ENCODE data around the gene PSMB9.
A peak's percentile ranks its signal among the peaks of the same experiment; 100 is the strongest.
"Not testable (repeated sequence)": the region's sequence is repeated elsewhere in the genome, so short reads cannot be mapped to it uniquely, and the experiment has no call there.

Gene PSMB9

GRCh38 chr6:32867554-32868256, 13.7 kb downstream of the PSMB9 start:
- H3K4me3 ChIP-seq (ENCODE audit: low read depth, low read length), result no peak overlapping the region
- in situ Hi-C loops (cut with HindIII; ENCODE audit: low sequenced_read_pairs), result no loop called here
- no peak for TF ChIP-seq CTCF (IDR thresholded peaks at IDR 0.05; ENCODE audit: low read depth, low read length)
- no peak for DNase-seq (ENCODE audit: low read depth, low spot score)

GRCh38 chr6:32868257-32868788, 14.3 kb downstream of the PSMB9 start:
- peak; percentile 74 for DNase-seq (ENCODE audit: low read depth, low spot score)
- in situ Hi-C loops (cut with HindIII; ENCODE audit: low sequenced_read_pairs), result no loop called here
- TF ChIP-seq CTCF (IDR thresholded peaks at IDR 0.05; ENCODE audit: low read depth, low read length), result peak; percentile 80
- no peak overlapping the region for H3K4me3 ChIP-seq (ENCODE audit: low read depth, low read length)

GRCh38 chr6:32873947-32874346, 20.0 kb downstream of the PSMB9 start:
- DNase-seq (ENCODE audit: low read depth, low spot score); H3K4me3 ChIP-seq (ENCODE audit: low read depth, low read length); in situ Hi-C loops (cut with HindIII; ENCODE audit: low sequenced_read_pairs): not testable (repeated sequence)

- H3K4me3 ChIP-seq (ENCODE audit: low read depth, low read length), result no peak overlapping the region
- in situ Hi-C loops (cut with HindIII; ENCODE audit: low sequenced_read_pairs), result no loop called here
- no peak for TF ChIP-seq CTCF (IDR thresholded peaks at IDR 0.05; ENCODE audit: low read depth, low read length)
- DNase-seq (ENCODE audit: low read depth, low spot score), result no peak
These were observed 22.6 kb downstream of the PSMB9 start for GRCh38 chr6:32876603-32877002.

- DNase-seq (ENCODE audit: low read depth, low spot score), result no peak
- no peak overlapping the region for H3K4me3 ChIP-seq (ENCODE audit: low read depth, low read length)
- TF ChIP-seq CTCF (IDR thresholded peaks at IDR 0.05; ENCODE audit: low read depth, low read length), result no peak
- in situ Hi-C loops (cut with HindIII; ENCODE audit: low sequenced_read_pairs), result no loop called here
These were observed 25.7 kb downstream of the PSMB9 start for GRCh38 chr6:32879691-32880090.

GRCh38 chr6:32880962-32881361, 27.0 kb downstream of the PSMB9 start:
- H3K4me3 ChIP-seq (ENCODE audit: low read depth, low read length); in situ Hi-C loops (cut with HindIII; ENCODE audit: low sequenced_read_pairs); DNase-seq (ENCODE audit: low read depth, low spot score): not testable (repeated sequence)

- in situ Hi-C loops (cut with HindIII; ENCODE audit: low sequenced_read_pairs), result no loop called here
These were observed 28.9 kb downstream of the PSMB9 start for GRCh38 chr6:32882879-32883250.

More at GRCh38 chr6:32882879-32883250, 28.9 kb downstream of the PSMB9 start:
- no peak overlapping the region for H3K4me3 ChIP-seq (ENCODE audit: low read depth, low read length)
- DNase-seq (ENCODE audit: low read depth, low spot score), result no peak
- no peak for TF ChIP-seq CTCF (IDR thresholded peaks at IDR 0.05; ENCODE audit: low read depth, low read length)
